SKM-1 treated with dmso at 0.1 percent for 144 hours (cell line): ENCODE data around the gene ELP6.

Source experiments
- DNase-seq: peaks from one replicate; lab custom pipeline; 2025; ENCODE audit not compliant: unreplicated experiment; lab: John Stamatoyannopoulos, UW

Gene ELP6, protein sequence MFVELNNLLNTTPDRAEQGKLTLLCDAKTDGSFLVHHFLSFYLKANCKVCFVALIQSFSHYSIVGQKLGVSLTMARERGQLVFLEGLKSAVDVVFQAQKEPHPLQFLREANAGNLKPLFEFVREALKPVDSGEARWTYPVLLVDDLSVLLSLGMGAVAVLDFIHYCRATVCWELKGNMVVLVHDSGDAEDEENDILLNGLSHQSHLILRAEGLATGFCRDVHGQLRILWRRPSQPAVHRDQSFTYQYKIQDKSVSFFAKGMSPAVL

DNA sequence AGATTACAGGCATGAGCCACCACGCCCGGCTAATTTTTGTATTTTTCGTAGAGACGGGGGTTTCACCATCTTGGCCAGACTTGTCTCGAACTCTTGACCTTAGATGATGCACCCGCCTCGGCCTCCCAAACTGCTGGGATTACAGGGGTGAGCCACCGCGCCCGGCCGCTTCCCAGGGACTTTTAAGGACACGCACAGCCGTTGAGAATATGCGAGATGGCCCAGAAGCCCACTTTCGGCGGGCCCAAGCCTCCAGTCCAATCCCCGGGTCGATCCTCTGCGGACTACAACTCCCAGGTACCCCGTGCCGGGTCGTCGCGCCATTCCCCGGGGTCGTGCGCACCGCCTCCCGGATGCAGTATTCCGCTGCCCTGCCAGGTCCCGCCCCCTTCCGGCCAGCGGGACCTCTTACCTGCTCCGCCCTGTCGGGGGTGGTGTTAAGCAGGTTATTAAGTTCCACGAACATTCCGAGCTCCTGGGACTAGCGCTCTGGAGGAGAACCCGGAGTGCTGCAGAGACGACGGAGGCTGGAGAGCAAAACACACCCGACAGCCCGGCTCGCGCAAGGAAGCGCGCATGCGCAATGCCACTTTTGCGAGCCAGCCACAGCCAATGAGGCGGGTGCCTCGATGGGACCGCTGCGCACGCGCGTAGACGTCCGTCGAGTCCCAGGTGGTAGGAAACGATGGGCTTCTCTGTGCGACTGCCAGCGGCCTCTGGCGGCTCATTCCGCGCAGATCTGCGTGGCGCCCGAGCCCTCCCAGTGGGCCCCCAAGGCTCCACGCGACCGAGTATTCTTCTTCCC is at the start of gene ELP6:
TSS of gene ELP6 (minus strand) at position 588 of the 805 bp plus-strand sequence. CDS start at position 466, 122 bp downstream.
- DNase-seq, result peak; percentile 94

DNA sequence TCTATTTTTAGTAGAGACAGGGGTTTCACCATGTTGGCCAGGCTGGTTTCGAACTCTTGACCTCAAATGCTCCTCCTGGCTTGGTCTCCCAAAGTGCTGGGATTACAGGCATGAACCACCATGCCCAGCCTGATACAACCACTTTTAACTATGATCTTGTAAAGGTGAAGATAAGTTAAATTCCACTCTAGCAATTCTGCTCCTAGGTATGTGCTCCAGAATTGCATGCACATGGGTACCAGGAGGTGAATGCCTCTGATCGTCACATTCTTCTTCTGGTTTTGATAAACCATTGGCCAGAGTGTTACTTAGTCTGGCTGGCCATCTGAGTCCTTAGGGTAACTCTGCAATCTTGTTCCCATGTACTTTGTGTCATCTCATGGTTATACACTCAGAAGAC is 42.8 kb upstream of the ELP6 start:
- DNase-seq, result no peak

DNA sequence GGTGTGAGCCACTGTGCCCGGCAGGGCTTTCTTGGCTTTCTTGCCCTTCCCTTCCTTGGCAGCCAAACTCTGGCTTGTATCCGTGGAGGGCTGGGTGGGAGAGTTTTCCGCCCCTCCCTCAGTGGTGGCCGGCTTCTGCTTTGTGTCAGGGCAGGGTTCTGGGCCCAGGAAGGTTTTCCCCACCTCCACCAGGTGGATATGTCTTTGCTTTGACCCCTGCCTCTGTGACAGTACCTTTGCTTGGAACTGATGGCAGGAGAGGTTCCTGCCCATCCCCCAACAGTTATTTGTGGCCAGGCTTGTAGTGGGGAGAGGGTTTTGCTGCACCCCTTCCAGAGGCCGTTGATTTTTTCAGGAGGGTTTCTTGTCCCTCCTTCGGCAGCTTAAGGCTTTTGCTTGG is 40.8 kb upstream of the ELP6 start:
- no peak for DNase-seq

DNA sequence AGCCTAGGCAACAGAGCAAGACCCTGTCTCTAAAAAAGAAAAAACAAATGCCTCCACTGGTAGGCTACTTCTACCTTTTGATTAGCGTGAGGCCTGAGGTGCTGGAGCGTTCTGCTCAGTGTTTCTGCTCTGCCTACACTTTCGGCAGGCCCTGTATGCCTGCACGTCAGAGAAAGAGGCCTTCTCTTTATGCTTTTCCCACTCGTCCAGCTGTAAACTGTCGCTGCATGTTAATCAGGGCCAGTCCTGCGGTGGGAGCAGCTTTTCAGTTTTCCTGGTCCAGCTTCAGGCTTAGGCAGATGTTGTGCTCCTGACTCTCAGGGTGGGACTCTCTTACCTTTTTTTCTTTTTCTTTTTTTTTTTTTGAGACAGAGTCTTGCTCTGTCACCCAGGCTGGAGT is 39.9 kb upstream of the ELP6 start:
- DNase-seq, result no peak

DNA sequence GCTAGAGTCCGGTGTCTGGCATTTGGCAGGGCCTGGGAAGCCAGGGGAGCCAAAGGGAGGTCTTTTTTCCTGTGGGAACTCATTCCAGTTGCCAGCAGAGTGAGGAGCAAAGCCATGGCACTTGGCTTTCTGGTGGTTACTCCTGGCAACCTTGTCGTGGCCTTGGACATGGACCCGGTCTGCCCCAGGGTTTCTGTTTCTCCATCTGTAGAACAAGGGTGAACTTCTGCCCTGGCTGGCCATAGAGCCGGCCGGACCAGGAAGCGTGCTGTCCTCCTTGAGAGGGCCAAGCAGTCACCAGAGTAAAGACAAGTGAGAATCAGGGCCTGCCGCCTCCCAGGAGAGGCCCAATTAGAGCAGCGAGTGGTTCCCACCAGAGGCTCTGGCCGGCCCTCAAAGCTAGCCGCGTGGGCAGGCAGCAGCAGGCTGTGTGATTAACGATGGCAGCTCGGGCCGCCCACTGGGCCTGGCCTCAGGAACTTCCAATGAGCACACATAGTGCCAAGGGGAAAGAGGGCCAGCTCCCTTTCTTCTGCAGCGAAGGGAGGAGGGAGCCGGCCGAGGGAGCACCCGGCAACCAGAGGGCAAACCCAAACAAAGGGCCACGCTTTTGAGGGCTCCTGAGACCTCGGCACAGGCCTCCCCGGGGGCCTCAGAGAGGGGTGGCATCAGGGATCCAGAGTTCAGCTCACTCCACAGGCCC is 29.1 kb upstream of the ELP6 start:
- DNase-seq, result no peak

DNA sequence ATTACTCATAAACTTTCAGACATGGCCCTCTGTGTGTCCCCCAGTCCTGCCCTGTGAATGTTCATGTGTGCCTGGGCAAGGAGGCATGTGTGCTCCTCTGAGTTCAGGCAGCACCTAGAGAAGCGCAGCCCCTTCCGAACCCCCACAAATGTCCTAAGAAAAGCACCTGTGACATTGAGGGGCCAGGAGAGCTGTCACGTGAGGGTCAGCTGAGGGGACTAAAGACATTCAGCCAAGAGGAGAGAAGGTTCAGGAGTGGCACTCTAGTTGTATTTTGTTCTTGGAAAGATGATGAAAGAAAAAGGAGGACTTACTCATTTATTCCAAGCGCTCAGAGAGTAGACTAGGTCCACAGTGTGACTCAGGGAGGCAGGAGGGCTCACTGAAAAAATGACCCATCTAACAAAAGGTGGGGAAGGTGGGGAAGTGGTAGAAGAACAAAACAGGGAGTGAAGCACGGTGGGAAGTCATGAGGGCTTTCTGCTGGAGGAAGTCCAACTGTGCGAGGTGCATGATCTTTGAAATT is 28.1 kb upstream of the ELP6 start:
- DNase-seq, result no peak

DNA sequence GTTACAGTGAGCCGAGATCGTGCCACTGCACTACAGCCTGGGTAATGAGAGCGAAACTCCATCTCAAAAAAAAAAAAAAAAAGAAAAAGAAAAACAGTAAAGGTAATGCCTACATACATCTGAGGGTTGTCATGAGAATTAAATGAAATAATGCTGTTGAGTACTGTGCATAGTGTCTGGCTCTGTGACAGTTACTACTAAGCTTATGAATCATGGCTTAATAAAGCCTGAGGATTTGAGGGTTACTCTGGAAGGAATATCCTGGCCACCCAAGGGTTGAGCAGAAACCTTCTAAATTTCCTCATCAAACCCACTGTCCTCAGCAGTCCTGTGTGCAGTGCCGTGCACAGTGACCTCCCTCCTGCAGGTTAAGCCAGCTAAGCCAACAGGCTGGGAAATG is 26.8 kb upstream of the ELP6 start:
- DNase-seq, result no peak

DNA sequence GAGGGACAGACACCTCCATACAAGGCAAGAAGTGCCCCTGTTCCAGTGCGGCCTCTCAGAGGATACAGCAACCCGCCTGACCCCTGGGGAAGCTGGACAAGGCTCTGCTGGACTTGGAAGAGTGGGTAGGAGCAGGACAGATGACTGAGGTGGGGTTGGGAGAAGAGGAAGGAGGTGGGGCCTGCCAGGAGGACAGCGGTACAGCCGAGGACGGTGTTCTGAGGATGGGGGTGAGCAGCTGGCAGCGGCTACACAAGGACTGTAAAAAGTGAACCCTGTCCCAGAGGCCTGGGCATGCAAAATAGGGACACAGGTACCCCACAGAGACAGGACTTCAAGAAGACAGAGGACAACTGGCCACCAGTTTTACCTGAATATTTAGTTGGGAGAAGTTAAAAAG is 23.5 kb upstream of the ELP6 start:
- DNase-seq, result no peak

DNA sequence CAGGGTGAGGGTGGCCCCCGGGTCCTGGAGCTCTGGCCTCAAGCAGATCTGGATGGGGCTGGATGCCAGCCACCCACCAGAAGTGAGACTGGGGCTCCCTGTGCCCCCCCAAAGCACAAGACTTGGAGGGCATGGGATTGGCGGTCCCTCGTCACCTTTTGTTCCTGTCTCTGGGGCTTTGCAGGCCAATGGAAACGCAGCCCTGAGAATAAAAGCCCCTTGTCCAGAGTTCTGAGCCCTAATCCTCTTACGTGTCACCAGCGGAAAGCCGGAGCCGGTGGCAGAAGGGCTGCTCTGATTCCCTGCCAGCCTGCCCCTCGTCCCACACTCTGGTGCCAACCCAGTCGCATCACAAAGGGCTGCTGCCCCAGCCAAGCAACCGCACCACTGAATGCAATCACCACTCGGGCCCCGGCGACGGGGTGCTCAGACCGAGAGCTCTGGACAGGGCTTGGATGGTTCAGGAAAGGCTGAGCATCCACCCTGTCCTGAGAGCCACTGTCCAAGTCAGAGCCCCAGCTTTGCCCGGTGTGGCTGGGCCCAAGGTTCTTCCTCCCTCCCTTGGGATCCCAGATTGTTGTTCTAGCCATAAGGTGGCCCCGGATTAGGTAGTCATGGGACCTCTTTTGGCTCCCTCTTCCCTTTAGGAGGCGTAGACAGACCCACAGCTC is 22.8 kb upstream of the ELP6 start:
- no peak for DNase-seq

DNA sequence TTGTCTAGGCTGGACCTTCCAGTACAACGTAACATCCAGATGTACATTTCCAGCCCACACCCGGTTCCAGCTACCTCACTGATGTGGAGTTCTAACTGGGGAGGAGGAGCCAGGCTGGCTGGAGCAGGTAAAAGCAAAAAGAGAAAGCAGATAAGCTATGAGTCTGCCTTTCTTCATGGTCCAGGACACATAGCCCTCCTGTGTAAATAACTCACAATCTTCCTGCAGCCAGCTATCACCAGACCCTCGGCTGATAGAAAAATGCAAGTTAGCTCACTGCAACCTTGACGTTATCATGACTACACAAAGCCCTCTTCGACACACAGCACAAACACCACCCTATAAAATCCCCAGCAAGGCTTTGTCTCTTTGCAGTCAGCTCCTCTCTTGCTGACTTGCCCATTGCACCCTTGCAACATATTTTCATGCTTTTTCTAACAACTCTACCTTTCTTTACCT is 20.5 kb upstream of the ELP6 start:
- no peak for DNase-seq

DNA sequence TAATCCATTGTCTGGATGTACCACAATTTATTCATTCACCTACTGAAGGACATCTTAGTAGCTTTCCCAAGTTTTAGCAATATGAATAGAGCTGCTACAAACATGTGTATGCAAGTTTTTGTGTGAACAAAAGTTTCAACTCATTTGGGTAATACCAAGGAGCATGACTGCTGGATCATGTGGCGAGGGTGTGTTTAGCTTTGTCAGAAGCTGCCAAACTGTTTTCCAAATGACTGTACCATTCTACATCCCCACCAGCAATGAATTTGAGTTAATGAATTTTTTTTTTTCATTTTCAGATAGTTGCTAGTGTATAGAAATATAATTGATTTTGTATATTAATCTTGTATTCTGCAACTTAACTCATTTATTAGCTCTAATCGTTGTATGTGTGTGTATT is 20.0 kb upstream of the ELP6 start:
- no peak for DNase-seq

DNA sequence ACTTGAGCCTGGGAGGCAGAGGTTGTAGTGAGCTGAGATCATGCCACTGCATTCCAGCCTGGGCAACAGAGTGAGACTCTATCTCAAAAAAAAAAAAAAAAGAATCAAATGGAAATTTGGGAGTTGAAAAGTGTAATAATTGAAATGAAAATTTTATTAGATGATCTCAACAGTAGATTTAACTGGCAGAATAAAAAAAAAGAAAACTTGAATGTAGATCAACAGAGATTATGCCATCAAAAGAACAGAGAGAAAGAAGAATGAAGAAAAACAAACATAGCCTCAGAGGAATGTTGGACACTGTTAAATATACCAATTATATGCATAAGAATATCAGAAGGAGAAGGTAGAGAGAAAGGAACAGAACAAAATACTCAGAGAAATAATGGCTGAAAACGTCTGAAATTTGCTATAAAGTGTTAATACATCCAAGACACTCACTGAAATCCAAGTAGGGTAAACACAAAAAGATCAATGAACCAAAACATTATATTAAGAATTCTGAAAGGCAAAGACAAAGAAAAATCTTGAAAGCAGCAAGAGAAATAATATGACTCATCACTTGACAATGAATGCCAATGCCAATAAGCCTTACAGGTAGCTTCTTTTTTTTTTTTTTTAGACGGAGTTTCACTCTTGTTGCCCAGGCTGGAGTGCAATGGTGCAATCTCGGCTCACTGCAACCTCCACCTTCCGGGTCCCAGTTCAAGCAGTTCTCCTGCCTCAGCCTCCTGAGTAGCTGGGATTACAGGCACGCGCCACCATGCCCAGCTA is 14.6 kb upstream of the ELP6 start:
- no peak for DNase-seq

DNA sequence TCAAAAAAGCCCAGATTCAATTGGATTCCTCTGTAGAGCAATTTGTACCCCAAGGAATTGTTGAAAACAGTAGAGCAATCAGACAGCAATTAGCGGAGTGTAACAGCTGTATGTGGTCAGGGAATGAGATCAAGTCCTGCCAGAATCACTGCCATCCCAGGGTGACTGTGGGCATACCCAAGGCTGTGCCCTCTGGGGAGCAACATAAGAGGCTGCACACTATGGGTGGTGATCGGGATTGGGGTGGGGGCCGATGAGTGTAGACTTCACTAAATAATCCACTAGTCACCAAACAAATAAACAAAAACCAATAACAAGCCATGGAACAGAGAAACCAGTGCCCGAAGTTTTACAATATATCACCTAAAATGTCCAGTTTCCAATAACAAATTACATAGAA is 12.1 kb upstream of the ELP6 start:
- DNase-seq, result no peak

DNA sequence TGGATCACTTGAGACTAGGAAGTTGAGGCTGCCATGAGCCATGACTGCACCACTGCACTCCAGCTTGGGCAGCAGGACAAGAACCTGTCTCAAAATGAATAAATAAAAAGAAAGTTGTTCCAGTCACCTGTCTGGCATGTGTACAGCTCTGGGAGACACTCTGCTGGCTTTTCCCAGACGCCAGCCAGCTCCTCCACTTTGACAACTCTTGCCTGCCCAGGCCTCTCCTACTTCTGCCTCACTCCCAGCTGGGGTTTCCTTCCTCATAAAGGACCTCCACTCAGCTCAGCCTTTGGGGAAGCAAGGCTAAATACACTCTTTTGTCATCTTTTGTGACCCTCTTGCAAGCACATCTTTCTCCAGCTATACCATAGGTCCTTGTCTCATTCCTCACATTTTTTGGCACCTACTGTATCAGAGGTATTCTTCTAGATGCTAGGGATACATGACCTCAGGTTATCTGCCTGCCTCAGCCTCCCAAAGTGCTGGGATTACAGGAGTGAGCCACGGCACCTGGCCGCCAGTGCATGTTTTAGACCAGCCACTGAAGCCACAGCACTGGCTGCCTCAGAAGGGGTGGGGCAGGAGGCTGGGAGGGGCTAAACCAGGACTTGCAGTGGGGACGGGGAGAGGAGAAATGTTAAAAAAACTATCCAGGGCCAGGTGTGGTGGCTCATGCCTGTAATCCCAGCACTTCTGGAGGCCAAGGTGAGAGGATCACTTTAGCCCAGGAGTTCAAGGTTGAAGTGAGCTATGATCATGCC is 10.0 kb upstream of the ELP6 start:
- DNase-seq, result peak; percentile 17

DNA sequence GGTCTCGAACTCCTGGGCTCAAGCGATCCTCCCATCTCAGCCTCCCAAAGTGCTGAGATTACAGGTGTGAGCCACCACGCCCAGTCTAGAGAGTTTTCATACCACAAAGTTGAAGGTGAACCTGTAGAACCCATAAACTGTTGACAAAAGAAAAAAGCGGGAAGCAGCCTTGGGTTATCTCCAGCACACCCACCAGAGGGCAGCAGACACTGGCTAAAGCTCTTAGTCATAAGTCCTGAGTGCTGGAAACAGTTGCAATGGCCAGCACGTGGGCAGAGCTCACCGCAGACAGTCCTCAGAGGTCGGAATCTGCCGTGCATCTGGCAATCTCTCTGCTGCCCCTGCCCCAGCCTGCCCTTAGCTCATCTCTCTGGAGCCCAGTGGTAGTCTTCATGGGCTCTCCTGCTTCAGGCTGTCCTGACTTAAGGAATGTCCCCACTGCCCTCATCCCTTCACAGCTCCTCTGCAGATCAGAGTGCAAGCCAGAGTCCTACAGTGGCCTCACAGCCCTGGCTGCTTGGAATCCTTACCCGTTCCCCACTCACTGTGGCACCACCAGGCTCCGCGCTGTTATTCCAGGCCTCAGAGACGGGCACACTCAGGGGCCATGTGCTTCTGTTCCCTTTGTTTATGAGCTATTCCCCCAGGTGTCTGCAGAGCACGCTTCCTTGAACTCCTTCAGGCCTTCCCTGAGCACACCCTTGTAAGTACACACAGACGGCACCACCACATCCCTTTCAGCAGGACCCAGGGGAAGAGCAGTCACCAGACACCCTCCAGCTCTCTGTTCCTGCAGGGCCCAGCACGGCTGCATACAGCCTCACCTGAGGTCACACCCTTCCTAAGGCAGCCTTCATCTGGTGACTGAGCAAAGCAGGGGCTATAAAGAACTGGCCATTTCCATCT is 8.8 kb upstream of the ELP6 start:
- DNase-seq, result peak; percentile 88

DNA sequence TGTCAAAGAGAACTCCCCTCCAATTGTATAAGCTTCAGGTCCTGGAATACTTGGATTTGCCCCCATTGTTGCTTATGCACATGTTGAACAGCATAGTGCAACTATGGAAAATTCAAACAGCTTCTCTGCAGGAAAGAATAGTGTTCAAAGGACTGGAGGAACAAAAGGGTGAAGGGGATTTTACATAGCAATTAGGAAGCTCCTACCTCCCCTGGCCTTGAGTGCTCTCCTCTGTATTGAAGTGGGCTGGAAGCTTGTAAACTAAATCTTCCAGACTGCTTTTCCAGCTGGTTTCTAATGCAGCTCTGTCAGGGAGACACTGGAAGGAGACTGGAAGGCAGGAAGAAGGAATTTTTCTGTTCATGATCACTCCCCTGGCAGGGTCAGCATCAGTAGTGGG is 7.2 kb upstream of the ELP6 start:
- no peak for DNase-seq

DNA sequence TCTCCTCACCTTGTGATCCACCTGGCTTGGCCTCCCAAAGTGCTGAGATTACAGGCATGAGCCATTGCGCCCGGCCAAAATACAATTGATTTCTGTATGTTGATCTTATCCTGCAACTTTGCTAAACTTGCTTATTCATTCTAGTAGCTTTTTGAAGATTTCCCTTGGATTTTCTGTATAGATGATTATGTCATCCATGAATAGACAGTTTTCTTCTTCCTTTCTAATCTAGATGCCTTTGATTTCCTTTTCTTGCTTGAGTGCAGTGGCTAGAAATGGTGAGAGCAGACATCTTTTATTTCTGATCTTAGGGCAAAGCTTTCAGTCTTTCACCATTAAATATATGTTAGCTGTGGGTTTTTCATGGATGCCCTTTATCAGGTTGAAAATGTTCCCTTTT is 4.4 kb upstream of the ELP6 start:
- DNase-seq, result no peak

DNA sequence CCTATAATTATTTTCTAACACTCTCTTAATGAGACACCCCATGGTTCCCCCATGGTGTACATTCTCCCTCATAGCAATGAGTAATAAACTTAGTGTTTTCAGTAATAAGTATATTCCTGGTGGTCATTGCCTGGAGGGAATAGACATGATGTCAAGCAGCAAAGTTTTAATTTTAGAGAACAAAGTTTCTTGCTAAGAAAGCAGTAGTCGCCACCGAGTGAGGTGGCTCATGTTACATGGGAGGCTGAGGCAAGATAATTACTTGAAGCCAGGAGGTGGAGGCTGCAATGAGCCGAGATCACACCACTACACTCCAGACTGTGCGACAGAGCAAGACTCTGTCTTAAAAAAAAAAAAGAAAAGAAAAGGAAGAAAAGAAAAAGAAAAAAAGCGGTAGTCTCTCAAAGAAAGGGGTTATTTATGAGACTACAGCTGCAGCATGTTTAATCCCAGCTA is 2.4 kb upstream of the ELP6 start:
- DNase-seq, result no peak

DNA sequence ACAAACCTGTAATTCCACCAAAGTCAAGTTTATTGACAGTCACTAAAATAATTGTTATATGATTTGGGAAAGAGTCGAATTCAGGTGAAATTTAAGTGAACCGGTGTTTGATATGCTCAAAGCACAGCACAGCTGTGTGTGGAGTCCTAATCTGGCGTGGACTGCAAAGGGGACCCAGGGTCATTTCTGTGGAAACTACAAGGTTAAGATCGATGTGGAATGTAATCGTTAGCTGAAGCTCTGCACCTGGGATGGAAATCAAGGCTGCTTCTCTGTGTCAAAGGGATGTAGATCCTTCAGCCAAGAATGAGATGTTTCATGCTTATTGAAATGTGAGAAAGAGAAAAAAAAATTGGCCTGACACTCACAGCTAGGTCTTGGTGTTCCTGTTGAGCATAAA is 1.6 kb upstream of the ELP6 start:
- DNase-seq, result no peak
